ENCODE measurements around the gene CFAP46.

- TF ChIP-seq SP1 (IDR thresholded peaks at IDR 0.05; ENCODE audit: low read depth, low read length) (no peak), CEBPB (IDR thresholded peaks at IDR 0.05; ENCODE audit: low read depth, low read length) (no peak), CTCF (IDR thresholded peaks at IDR 0.05; ENCODE audit: control extremely low read depth in 1 of 3, insufficient read depth in 1 of 3, low read depth in 1 of 3, low read length in 3 of 3) (no peak)
Observed at GRCh38 chr10:132957131-132957530, 14.8 kb upstream of the CFAP46 start.
